ENCODE results near the gene PLCL2.

- TF ChIP-seq, protein P1, sequence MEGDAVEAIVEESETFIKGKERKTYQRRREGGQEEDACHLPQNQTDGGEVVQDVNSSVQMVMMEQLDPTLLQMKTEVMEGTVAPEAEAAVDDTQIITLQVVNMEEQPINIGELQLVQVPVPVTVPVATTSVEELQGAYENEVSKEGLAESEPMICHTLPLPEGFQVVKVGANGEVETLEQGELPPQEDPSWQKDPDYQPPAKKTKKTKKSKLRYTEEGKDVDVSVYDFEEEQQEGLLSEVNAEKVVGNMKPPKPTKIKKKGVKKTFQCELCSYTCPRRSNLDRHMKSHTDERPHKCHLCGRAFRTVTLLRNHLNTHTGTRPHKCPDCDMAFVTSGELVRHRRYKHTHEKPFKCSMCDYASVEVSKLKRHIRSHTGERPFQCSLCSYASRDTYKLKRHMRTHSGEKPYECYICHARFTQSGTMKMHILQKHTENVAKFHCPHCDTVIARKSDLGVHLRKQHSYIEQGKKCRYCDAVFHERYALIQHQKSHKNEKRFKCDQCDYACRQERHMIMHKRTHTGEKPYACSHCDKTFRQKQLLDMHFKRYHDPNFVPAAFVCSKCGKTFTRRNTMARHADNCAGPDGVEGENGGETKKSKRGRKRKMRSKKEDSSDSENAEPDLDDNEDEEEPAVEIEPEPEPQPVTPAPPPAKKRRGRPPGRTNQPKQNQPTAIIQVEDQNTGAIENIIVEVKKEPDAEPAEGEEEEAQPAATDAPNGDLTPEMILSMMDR (IDR thresholded peaks at IDR 0.05; ENCODE audit: low read depth, low read length) = no peak
- TF ChIP-seq, protein P2, sequence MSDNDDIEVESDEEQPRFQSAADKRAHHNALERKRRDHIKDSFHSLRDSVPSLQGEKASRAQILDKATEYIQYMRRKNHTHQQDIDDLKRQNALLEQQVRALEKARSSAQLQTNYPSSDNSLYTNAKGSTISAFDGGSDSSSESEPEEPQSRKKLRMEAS (IDR thresholded peaks at IDR 0.05; ENCODE audit: low read depth, low read length) = no peak
Measured at GRCh38 chr3:17135696-17136095, 250.9 kb downstream of the PLCL2 start.

All from NB4 (cell line).